B cell (primary cell): ENCODE measurements around the gene PKP1. TPM values are rescaled to one million over a fixed set of nuclear protein-coding genes. Genes with fewer than 3 reads are reported as not detected.

Experiments
- ATAC-seq: fragments of 200-7000 bp; cut with Tn5 transposase; one replicate; pipeline ENCODE4 v1.10.0; 2021; ENCODE audit warnings: low read depth, mild to moderate bottlenecking, moderate number of reproducible peaks, moderate library complexity
- CTCF ChIA-PET: fragments of 350-600 bp; sonication (Branson Sonifier 250); formaldehyde crosslinking; loops from one replicate; lab custom pipeline; 2021; ENCODE audit warnings: antibody characterized with exemption, inconsistent platforms; lab: Charles Lee
- POLR2A ChIA-PET: fragments of 350-600 bp; sonication (Branson Sonifier 250); formaldehyde crosslinking; loops from one replicate; lab custom pipeline; 2021; ENCODE audit warnings: antibody characterized with exemption; lab: Charles Lee
- DNase-seq: peaks from one replicate; pipeline ENCODE4 v3.0.0; 2013
- H2AFZ ChIP-seq: 2 replicates; pipeline ENCODE4 v1.6.1; 2012; ENCODE audit warnings: mild to moderate bottlenecking, low read depth, low read length; ENCODE audit not compliant: insufficient read depth, poor library complexity, severe bottlenecking
- H3K27ac ChIP-seq, 2 donors: 1 replicate in 1 of 2; 2 replicates in 1 of 2; pipeline ENCODE4 v1.5.1; 2012 to 2013; ENCODE audit warnings: low read length in 2 of 2, mild to moderate bottlenecking in 2 of 2, moderate library complexity in 1 of 2
- H3K27me3 ChIP-seq, 4 experiments: fragments of 200-600 bp in 1 of 4; sonication (generic) in 1 of 4; replicated peaks in 1 of 4; 1 replicate in 2 of 4; 2 replicates in 2 of 4; pipeline versions ENCODE4 v1.6.1 to v1.7.0; 2013 to 2016; ENCODE audit warnings: low read length in 3 of 4, mild to moderate bottlenecking in 2 of 4, mixed read lengths in 1 of 4, moderate library complexity in 1 of 4; ENCODE audit not compliant: insufficient read depth in 4 of 4, control insufficient read depth in 3 of 4; ENCODE audit errors: control extremely low read depth in 1 of 4
- H3K36me3 ChIP-seq, 2 experiments: replicated peaks in 1 of 2; 1 replicate in 1 of 2; 2 replicates in 1 of 2; pipeline versions ENCODE4 v1.6.1 to v1.7.1; 2013; ENCODE audit warnings: low read length in 1 of 2; ENCODE audit not compliant: insufficient read depth in 2 of 2, control insufficient read depth in 1 of 2; ENCODE audit errors: control extremely low read depth in 1 of 2, extremely low read depth in 1 of 2
- H3K4me1 ChIP-seq, 2 donors: fragments of 200-600 bp in 1 of 2; sonication (generic) in 1 of 2; 1 replicate in 1 of 2; 2 replicates in 1 of 2; pipeline versions ENCODE4 v1.5.1 to v1.6.1; 2013 to 2017; ENCODE audit warnings: low read length in 2 of 2; ENCODE audit not compliant: control insufficient read depth in 2 of 2, insufficient read depth in 2 of 2
- H3K4me2 ChIP-seq: replicated peaks from 2 replicates; pipeline ENCODE3; 2012; ENCODE audit warnings: mild to moderate bottlenecking, low read depth, low read length; ENCODE audit not compliant: poor library complexity, severe bottlenecking
- H3K4me3 ChIP-seq, 5 experiments: fragments of 200-600 bp in 1 of 5; sonication (generic) in 1 of 5; 1 replicate in 3 of 5; 2 replicates in 2 of 5; pipeline versions ENCODE4 v1.5.1 to v1.7.0; 2011 to 2016; ENCODE audit warnings: low read length in 4 of 5, mild to moderate bottlenecking in 4 of 5, low read depth in 2 of 5, control low read depth in 1 of 5, moderate library complexity in 1 of 5; ENCODE audit not compliant: insufficient read depth in 1 of 5; ENCODE audit errors: control extremely low read depth in 1 of 5, extremely low read depth in 1 of 5
- H3K79me2 ChIP-seq: fragments of 200-600 bp; sonication (generic); one replicate; pipeline ENCODE4 v1.6.0; 2016; ENCODE audit warnings: low read length; ENCODE audit not compliant: control insufficient read depth, insufficient read depth
- H3K9ac ChIP-seq: fragments of 200-600 bp; sonication (generic); 2 replicates; pipeline ENCODE4 v1.6.1; 2017; ENCODE audit warnings: mild to moderate bottlenecking, low read length, moderate library complexity
- H3K9me3 ChIP-seq, 3 donors: one replicate each; pipeline versions ENCODE4 v1.6.1 to v1.7.1; 2013; ENCODE audit warnings: low read length in 2 of 3; ENCODE audit not compliant: control insufficient read depth in 2 of 3, insufficient read depth in 1 of 3; ENCODE audit errors: control extremely low read depth in 1 of 3
- H4K20me1 ChIP-seq: 2 replicates; pipeline ENCODE4 v1.6.0; 2012; ENCODE audit warnings: mild to moderate bottlenecking, low read length; ENCODE audit not compliant: insufficient read depth, control insufficient read depth, poor library complexity, severe bottlenecking
- H3K27ac Mint-ChIP-seq: one replicate; pipeline ENCODE4 v1.8.0; 2021; ENCODE audit warnings: mixed read lengths
- H3K27me3 Mint-ChIP-seq: one replicate; pipeline ENCODE4 v1.8.0; 2021; ENCODE audit warnings: mixed read lengths
- H3K4me1 Mint-ChIP-seq: one replicate; pipeline ENCODE4 v1.8.0; 2021; ENCODE audit warnings: mixed read lengths
- H3K4me3 Mint-ChIP-seq: one replicate; pipeline ENCODE4 v1.8.0; 2021; ENCODE audit warnings: mixed read lengths
- H3K9me3 Mint-ChIP-seq: one replicate; pipeline ENCODE4 v1.8.0; 2022; ENCODE audit warnings: mixed read lengths; ENCODE audit not compliant: insufficient read depth
- EZH2 ChIP-seq: IDR thresholded peaks from 2 replicates; pipeline ENCODE4 v1.6.1; 2012; ENCODE audit warnings: borderline replicate concordance, low read depth, mild to moderate bottlenecking, moderate library complexity, low read length; ENCODE audit not compliant: insufficient read depth, poor library complexity, severe bottlenecking
- WGBS: methylation state at CpG from one replicate; pipeline ENCODE4 v1.1.5; 2013; ENCODE audit warnings: missing lambda C conversion rate; ENCODE audit not compliant: insufficient coverage; 5-methylcytosine and 5-hydroxymethylcytosine counted together
- intact Hi-C: fragments of 100-400 bp; cut with micrococcal nuclease; formaldehyde crosslinking; loops from one replicate; pipeline ENCODE4 v1.10.0; 2022
- polyA plus RNA-seq: library from polyadenylated mRNA; depleted of rRNA; stranded (reverse); fragments of >200 nt; gene quantifications from 2 replicates; pipeline ENCODE4 v1.2.3, GENCODE V29; 2012
- total RNA-seq, 2 donors: library from RNA; stranded (reverse); fragments of 120-200 nt in 1 of 2; gene quantifications; 1 replicate in 1 of 2; 2 replicates in 1 of 2; pipeline versions ENCODE4 v1.2.3 to v1.2.4, GENCODE V29; 2013 to 2022
- TF ChIP-seq, protein P1 (sequence below): fragments of 200-600 bp; IDR thresholded peaks from one replicate; pipeline ENCODE4 v1.8.0; 2022; ENCODE audit warnings: antibody characterized with exemption, mild to moderate bottlenecking

Gene PKP1
- total and polyA plus RNA-seq, 2 donors (not counting 1 experiment from before 2014, with no cell fraction given) = not detected

DNA sequence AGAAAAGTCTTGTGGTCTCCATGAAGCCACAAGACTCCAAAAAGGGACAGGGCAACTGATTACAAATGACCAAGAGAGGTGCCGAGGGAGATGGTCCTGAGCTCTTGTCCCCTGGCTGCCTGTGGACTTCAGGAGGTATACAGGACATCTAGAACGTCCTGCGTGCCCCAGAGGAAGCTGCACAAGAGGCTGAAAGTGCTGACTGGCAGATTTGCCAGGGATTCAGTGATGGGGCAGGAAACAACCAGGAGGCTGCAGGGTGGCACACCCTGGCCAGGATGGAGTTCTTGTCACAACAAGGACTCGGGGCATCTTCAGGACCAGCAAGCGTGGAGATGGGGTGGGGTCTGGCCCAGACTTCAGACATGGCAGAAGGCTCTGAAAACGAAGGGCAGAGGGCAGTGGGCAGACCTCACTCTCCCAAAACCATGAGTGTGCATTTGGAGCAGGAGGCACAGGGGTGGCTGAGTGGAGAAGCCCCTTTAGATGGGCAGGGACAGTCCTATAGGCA is 13.4 kb upstream of the PKP1 start:
- Histone ChIP-seq H3K79me2 (no peaks in the 10 kb centered on the region), H3K36me3 (no peaks in the 10 kb centered on the region), H3K27me3 (peaks cover 0 to 6% (median 2%) of the 10 kb centered on the region in 4 experiments), H3K9ac (no peak overlapping the region), H3K4me1 (no peaks in the 10 kb centered on the region), H4K20me1 (no peaks in the 10 kb centered on the region), H3K4me2 (no peak overlapping the region), H3K27ac (no peak overlapping the region), H2AFZ (no peak overlapping the region), H3K9me3 (no peaks in the 10 kb centered on the region), H3K4me3 (no peak overlapping the region)
- ChIA-PET CTCF (no interaction called here), POLR2A (no interaction called here)
- peaks cover 35% of the 10 kb centered on the region for H3K27me3 Mint-ChIP-seq
- intact Hi-C loops = no loop called here
- H3K27ac Mint-ChIP-seq = no peak overlapping the region
- no peak for DNase-seq
- WGBS = 82% methylated on average over 5 of the region's 6 CpGs
- H3K4me3 Mint-ChIP-seq = no peak overlapping the region
- no peak for TF ChIP-seq EZH2
- TF ChIP-seq, protein P1, sequence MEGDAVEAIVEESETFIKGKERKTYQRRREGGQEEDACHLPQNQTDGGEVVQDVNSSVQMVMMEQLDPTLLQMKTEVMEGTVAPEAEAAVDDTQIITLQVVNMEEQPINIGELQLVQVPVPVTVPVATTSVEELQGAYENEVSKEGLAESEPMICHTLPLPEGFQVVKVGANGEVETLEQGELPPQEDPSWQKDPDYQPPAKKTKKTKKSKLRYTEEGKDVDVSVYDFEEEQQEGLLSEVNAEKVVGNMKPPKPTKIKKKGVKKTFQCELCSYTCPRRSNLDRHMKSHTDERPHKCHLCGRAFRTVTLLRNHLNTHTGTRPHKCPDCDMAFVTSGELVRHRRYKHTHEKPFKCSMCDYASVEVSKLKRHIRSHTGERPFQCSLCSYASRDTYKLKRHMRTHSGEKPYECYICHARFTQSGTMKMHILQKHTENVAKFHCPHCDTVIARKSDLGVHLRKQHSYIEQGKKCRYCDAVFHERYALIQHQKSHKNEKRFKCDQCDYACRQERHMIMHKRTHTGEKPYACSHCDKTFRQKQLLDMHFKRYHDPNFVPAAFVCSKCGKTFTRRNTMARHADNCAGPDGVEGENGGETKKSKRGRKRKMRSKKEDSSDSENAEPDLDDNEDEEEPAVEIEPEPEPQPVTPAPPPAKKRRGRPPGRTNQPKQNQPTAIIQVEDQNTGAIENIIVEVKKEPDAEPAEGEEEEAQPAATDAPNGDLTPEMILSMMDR = no peak
- H3K4me1 Mint-ChIP-seq = no peaks in the 10 kb centered on the region
- no peak for ATAC-seq
- no peaks in the 10 kb centered on the region for H3K9me3 Mint-ChIP-seq

DNA sequence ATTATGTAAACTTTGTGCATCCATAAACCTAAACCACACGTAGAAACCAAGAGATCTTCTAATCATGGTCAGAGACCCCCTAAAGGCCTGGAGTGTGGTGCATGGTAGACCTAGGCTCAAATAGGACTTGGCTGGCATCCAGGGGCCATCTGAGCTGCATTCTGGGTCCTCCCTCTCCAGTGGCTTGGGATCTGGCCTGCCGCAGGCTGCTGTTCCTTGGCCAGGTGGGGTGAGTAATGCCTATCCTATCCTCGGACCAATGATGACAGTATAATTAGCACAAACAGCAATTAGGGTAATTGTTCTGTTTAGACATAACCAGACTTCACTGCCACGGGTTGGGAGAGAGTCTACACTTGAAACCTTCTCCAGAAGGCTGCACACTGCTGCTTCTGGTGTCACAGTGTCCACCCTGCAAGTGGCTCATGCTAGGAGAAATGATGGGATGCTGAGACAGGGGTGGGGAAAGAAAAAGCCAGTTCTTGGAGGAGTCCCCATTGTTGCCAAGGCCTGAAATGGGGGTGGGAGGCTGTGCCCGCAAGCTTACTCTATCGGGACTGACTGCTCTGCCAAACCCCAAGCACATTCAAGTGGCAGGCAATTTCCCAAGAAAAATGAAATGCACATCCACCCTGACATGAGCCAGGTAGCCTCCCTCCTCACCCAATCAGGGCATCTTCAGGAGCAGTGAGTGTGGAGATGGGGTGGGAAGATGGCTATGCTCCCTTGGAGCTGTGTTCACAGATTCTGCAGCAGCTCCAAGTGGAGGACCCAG is 12.5 kb upstream of the PKP1 start:
- no peaks in the 10 kb centered on the region for H3K4me1 Mint-ChIP-seq

More for the DNA sequence above, 12.5 kb upstream of the PKP1 start:
- no peaks in the 10 kb centered on the region for H4K20me1 ChIP-seq
- H3K27ac Mint-ChIP-seq = no peak overlapping the region
- no peak for TF ChIP-seq EZH2
- TF ChIP-seq, protein P1 = no peak
- CTCF ChIA-PET = no interaction called here
- no peaks in the 10 kb centered on the region for H3K9me3 Mint-ChIP-seq
- no peaks in the 10 kb centered on the region for H3K36me3 ChIP-seq
- intact Hi-C loops = no loop called here
- H3K9ac ChIP-seq = no peak overlapping the region
- H3K4me2 ChIP-seq = no peak overlapping the region
- POLR2A ChIA-PET = no interaction called here
- no peak overlapping the region for H3K4me3 Mint-ChIP-seq
- H3K27me3 Mint-ChIP-seq = peaks cover 35% of the 10 kb centered on the region
- no peak overlapping the region for H3K4me3 ChIP-seq
- H3K27me3 ChIP-seq = peaks cover 0 to 6% (median 2%) of the 10 kb centered on the region in 4 experiments
- H2AFZ ChIP-seq = no peak overlapping the region
- no peaks in the 10 kb centered on the region for H3K79me2 ChIP-seq
- no peak overlapping the region for H3K27ac ChIP-seq
- ATAC-seq = no peak
- no peaks in the 10 kb centered on the region for H3K9me3 ChIP-seq
- WGBS = 89% methylated on average over 3 of the region's 6 CpGs
- H3K4me1 ChIP-seq = no peaks in the 10 kb centered on the region
- no peak for DNase-seq
